Adrenal gland (tissue), 5 donors: ENCODE measurements around the gene GNAQ.

Experiments used
- CTCF ChIP-seq, 6 experiments: fragments of 450-650 bp in 4 of 6; fragments of 200-600 bp in 2 of 6; sonication (generic) in 1 of 6; IDR thresholded peaks; 1 replicate in 5 of 6; 2 replicates in 1 of 6; pipeline versions ENCODE4 v1.5.1 to v1.8.0; 2016 to 2021; ENCODE audit warnings: antibody characterized with exemption in 6 of 6, mild to moderate bottlenecking in 2 of 6, moderate library complexity in 1 of 6
- POLR2A ChIP-seq, 2 donors: fragments of 450-650 bp; IDR thresholded peaks; one replicate each; pipeline ENCODE4 v1.6.1; 2017; ENCODE audit warnings: antibody characterized with exemption in 2 of 2, mild to moderate bottlenecking in 2 of 2, moderate library complexity in 1 of 2
- donor health status: DM: no; HTN: no; CAD: no.

DNA sequence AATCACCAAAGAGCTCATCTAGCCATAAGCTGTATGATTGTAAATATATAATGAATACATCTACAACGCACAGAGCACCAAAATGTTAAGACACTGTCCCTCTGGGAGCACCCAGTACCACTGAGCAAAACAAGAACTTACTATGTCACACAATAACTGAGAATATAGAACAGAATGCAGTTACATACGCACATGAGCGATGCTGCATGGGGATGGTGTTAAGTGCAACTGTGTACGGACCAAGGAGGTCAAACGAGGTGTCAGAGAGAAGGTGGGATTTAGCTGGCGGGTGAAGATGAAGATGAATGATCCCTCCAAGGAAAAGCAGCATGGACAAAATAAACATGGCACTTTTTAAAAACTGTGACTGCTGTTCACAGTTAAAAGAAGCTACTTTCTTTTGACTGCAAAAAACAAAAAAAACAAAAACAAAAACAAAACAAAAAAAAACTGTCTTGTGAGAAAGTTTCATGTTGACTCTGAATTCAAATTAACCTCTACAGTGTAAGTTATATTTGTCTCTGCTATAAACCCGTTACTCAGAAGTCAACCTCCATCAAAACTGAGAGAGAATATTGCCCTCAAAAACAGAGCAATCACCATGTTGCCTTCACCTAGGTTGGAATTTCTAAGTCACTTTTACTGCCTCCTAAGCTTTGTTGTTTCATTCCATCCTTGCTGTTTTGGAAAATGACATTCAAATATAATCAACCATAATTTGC is 213.9 kb downstream of the GNAQ start:
- TF ChIP-seq CTCF (IDR thresholded peaks at IDR 0.05), result no peak
- TF ChIP-seq POLR2A (IDR thresholded peaks at IDR 0.05), result no peak
